ENCODE results near the gene BDH2.

BDH2 gene

DNA sequence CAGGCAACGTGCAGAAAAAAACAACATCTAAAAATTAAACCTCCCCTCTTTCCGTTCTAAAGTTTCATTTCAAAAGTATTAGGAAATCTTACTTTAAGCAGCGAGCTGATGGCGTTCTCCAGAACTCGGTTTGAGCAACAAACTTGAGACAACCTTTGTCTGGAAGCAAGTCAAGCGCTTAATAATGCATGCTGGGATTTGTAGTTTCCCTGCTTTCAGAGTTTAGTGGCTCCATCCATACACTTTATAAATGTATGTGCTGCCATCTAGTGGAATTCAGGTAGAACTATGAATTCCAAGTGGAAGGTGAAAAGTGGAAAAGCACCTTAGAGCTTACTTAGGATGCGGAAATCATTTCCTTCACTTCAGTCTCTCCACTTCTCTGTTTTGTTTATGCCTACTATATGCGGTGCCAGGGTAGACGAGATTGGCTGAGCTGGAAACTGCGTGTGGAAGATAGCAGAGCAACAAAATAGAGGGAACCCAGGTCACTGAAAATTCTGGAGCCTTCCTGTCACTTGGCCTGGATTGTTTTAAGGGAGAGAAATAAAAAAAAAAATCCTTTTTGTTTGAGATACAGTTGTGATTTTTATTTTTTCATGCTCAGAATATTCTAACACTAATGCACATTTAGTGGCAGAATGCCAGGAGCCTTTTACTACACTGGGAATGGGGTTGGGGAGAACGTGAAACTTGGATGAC, at the start of gene BDH2:
BDH2 (minus strand) TSS at position 144 of the 702 bp plus-strand sequence. CDS start 3,580 bp downstream, outside the sequence.
- DNase-seq (ENCODE audit: extremely low spot score), result peak; percentile 83
- TF ChIP-seq, protein P1, sequence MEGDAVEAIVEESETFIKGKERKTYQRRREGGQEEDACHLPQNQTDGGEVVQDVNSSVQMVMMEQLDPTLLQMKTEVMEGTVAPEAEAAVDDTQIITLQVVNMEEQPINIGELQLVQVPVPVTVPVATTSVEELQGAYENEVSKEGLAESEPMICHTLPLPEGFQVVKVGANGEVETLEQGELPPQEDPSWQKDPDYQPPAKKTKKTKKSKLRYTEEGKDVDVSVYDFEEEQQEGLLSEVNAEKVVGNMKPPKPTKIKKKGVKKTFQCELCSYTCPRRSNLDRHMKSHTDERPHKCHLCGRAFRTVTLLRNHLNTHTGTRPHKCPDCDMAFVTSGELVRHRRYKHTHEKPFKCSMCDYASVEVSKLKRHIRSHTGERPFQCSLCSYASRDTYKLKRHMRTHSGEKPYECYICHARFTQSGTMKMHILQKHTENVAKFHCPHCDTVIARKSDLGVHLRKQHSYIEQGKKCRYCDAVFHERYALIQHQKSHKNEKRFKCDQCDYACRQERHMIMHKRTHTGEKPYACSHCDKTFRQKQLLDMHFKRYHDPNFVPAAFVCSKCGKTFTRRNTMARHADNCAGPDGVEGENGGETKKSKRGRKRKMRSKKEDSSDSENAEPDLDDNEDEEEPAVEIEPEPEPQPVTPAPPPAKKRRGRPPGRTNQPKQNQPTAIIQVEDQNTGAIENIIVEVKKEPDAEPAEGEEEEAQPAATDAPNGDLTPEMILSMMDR (IDR thresholded peaks at IDR 0.05; ENCODE audit: control extremely low read depth, extremely low read depth, low read depth, missing control alignments), result peak; percentile 60
- ChIA-PET CTCF (interaction anchor here (0.6 to 7.8 kb wide), 33 partner anchors 8 to 797 kb away, joined by 3 to 55 read pairs (median 4); partner anchors contain the start of genes CISD2 and SLC9B1), POLR2A (interaction anchor here (0.6 kb wide), 1 partner anchor 315 kb away, joined by 3 read pairs; no protein-coding TSS in a partner anchor)

DNA sequence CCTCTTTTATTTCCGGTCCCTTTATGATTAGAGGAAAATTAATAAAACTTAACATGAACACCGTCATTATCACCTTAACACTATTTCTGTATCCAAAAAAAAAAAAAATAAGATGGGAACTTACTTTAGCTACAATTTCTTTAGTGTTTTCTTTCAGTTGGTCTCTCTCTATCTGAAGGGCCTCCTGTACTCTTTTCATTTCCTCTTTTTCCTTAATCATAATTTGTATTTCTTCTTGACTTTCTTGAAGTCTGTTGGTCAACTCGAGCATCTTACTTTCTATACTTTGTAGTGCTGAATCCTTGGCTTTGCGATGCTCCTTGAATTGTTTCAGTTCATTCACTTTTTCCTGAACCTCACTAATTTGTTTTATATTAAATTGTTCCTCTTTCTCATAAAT, 45.3 kb upstream of the BDH2 start:
- ChIA-PET CTCF (interaction anchor here (1.7 kb wide), 1 partner anchor 13 kb away, joined by 3 read pairs; no protein-coding TSS in a partner anchor), POLR2A (no interaction called here)
- TF ChIP-seq, protein P1 (IDR thresholded peaks at IDR 0.05; ENCODE audit: control extremely low read depth, extremely low read depth, low read depth, missing control alignments), result no peak
- no peak for DNase-seq (ENCODE audit: extremely low spot score)

DNA sequence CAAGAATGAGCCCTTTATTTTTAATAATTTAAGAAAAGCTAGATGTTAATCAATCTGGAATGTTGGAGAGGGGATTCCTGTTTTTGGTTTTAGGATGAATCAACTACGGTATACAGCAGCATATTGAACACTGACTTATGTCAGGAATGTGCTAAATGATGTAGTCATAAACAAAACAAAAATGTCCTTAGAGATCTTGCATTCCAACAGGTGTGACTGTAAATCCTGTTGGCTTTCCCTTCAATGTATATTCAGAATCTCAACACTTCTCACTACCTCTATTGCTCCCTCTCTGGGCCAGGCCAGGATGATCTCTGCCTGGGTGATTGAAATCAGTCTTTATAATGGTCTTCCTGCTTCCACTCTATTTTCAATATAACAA, 37.8 kb upstream of the BDH2 start:
- ChIA-PET POLR2A (no interaction called here), CTCF (no interaction called here)
- TF ChIP-seq, protein P1 (IDR thresholded peaks at IDR 0.05; ENCODE audit: control extremely low read depth, extremely low read depth, low read depth, missing control alignments), result no peak
- no peak for DNase-seq (ENCODE audit: extremely low spot score)

DNA sequence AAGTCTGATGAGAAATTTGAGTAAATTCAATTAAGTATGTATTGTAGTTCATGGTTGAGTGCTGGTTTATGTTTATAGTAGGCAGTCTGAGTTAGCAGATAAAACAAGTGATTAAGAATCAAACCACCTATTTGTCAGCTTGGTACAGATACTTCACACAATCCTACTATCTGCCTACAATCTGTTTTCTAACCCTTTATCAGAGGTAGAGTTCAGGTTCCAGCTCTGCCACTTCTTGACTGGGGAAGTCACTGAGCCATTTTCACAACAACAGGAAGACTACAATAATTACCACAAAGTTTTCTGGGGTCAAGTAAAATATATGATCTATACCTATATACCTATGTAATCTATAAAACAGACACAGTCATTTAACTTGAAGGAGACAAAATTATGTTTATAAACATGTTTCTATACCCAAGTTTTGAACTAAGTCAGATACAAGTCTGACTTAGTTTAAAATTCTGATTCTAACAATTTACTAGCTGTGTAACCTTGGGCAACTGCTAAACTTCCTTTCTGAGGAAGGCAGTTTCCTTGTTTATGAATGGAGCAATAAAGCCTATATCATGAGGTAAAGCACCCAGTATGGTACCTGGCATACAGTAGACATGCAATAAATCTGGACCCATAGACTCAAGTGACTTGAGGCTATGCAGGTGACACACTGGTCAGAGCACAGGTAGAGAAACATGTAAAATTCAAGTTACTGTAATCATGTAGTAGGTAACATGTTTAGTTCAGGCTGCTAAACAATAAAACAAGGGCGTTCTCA, 37.2 kb upstream of the BDH2 start:
- CTCF ChIA-PET, result no interaction called here
- TF ChIP-seq, protein P1 (IDR thresholded peaks at IDR 0.05; ENCODE audit: control extremely low read depth, extremely low read depth, low read depth, missing control alignments), result no peak
- POLR2A ChIA-PET, result no interaction called here
- DNase-seq (ENCODE audit: extremely low spot score), result no peak

DNA sequence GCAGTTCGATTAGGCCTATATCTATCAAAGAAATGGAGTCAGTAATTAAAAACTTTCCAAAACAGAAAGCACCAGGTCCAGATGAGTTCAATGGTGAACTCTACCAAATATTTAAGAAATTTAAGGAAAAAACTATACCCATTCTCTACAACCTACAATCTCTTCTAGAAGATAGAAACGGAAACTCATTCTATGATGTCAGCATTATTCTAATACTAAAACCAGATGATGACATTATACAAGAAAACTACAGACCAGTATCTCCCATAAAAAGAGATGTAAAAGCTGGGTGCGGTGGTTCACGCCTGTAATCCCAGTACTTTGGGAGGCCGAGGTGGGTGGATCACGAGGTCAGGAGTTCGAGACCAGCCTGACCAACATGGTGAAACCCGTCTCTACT, 29.5 kb upstream of the BDH2 start:
- TF ChIP-seq, protein P1 (IDR thresholded peaks at IDR 0.05; ENCODE audit: control extremely low read depth, extremely low read depth, low read depth, missing control alignments), result no peak
- DNase-seq (ENCODE audit: extremely low spot score), result no peak
- POLR2A ChIA-PET, result no interaction called here
- CTCF ChIA-PET, result no interaction called here

DNA sequence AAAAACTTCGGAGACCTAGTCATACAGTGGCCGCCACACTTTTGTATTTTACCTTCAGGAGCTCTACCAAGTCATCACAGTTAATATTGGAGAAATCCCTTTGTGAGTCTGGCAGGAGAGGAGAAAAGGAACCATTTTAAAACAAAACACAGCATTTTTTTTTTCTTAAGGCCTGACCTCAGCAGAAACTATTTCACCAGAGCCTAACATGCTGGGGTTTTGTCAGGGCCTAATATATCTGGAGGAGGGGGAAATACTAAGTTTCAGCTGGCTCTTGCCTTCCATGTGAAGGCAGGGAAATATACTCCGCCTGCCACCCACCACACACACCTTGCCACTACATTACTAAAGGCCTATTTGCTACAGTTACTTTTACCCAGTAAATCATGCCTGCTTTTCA, 26.5 kb upstream of the BDH2 start:
- ChIA-PET CTCF (interaction anchor here (1.5 kb wide), 1 partner anchor 31 kb away, joined by 3 read pairs; no protein-coding TSS in a partner anchor), POLR2A (no interaction called here)
- TF ChIP-seq, protein P1 (IDR thresholded peaks at IDR 0.05; ENCODE audit: control extremely low read depth, extremely low read depth, low read depth, missing control alignments), result no peak
- DNase-seq (ENCODE audit: extremely low spot score), result no peak
